NCI-H1105 treated with DMSO at 0.1 percent for 48 hours (cell line): Measurements from ENCODE around the gene ZNF324.
"Not testable (repeated sequence)": the region's sequence is repeated elsewhere in the genome, so short reads cannot be mapped to it uniquely, and the experiment has no call there.

Experiments used
- DNase-seq: peaks from one replicate; lab custom pipeline; 2025; lab: John Stamatoyannopoulos, UW

ZNF324 gene

GRCh38 chr19:58500242-58500641 lies 33.4 kb downstream of the ZNF324 start:
- DNase-seq, result no peak

GRCh38 chr19:58507602-58508223 lies 40.8 kb downstream of the ZNF324 start:
- not testable (repeated sequence) for DNase-seq

- no peak for DNase-seq
These were observed 42.8 kb downstream of the ZNF324 start for GRCh38 chr19:58509731-58510083.

- DNase-seq, result no peak
These were observed 43.4 kb downstream of the ZNF324 start for GRCh38 chr19:58510084-58510862.

- no peak for DNase-seq
These were observed 44.7 kb downstream of the ZNF324 start, which contains the start of gene SLC27A5 for GRCh38 chr19:58511353-58512208. Gene SLC27A5 (minus strand): TSS chr19:58511992. CDS start chr19:58511955, 37 bp downstream.

- no peak for DNase-seq
These were observed 46.4 kb downstream of the ZNF324 start for GRCh38 chr19:58513213-58513693.

- DNase-seq, result peak; percentile 84
These were observed 47.0 kb downstream of the ZNF324 start for GRCh38 chr19:58513694-58514563.

- DNase-seq, result no peak
These were observed 47.7 kb downstream of the ZNF324 start for GRCh38 chr19:58514564-58515022.

GRCh38 chr19:58515259-58515658 lies 48.4 kb downstream of the ZNF324 start:
- no peak for DNase-seq

GRCh38 chr19:58516246-58516836 lies 49.5 kb downstream of the ZNF324 start:
- no peak for DNase-seq

- no peak for DNase-seq
These were observed 50.3 kb downstream of the ZNF324 start for GRCh38 chr19:58516964-58517833.

- no peak for DNase-seq
These were observed 51.6 kb downstream of the ZNF324 start for GRCh38 chr19:58518256-58519086.

- peak; percentile 46 for DNase-seq
These were observed 52.1 kb downstream of the ZNF324 start for GRCh38 chr19:58519087-58519354.

- DNase-seq, result peak; percentile 93
These were observed 52.7 kb downstream of the ZNF324 start, which contains the start of gene ZBTB45 for GRCh38 chr19:58519355-58520256. Gene ZBTB45 (minus strand): TSS chr19:58519810. CDS start chr19:58517673, 2,137 bp downstream.

- DNase-seq, result no peak
These were observed 53.3 kb downstream of the ZNF324 start for GRCh38 chr19:58520257-58520599.

GRCh38 chr19:58521651-58522050 lies 54.8 kb downstream of the ZNF324 start:
- no peak for DNase-seq

GRCh38 chr19:58522709-58523108 lies 55.8 kb downstream of the ZNF324 start:
- DNase-seq, result no peak
